HepG2 (cell line): Measurements from ENCODE around the gene FBXW12. TPM values are rescaled to one million over a fixed set of nuclear protein-coding genes. Genes with fewer than 3 reads are reported as not detected.

ENCODE experiments used
- ATAC-seq: fragments of 200-7000 bp; cut with Tn5 transposase; 3 replicates; pipeline ENCODE4 v1.9.1; 2020; ENCODE audit warnings: mild to moderate bottlenecking, moderate library complexity
- BruUV-seq: library from RNA; stranded (reverse); fragments of 400-500 nt; replicated peaks from 2 replicates; lab custom pipeline; 2021; lab: Mats Ljungman, UMichigan
- CTCF ChIA-PET: fragments of 300-600 bp; formaldehyde crosslinking; extraction: SDS; loops from one replicate; lab custom pipeline; 2021; ENCODE audit warnings: low total read pairs, inconsistent platforms, low intra/inter-chr PET ratio; lab: Yijun Ruan, JAX
- POLR2A ChIA-PET: fragments of 350-600 bp; sonication (Branson Sonifier 250); formaldehyde crosslinking; loops from one replicate; lab custom pipeline; 2020; ENCODE audit warnings: antibody characterized with exemption, inconsistent platforms; lab: Yijun Ruan, JAX
- DNase-seq: peaks from one replicate; pipeline ENCODE4 v3.0.0-alpha.2; 2015; ENCODE audit warnings: low spot score
- FAIRE-seq: peaks from 3 replicates; lab custom pipeline; 2011; peaks lifted over from hg19 to GRCh38; lab: Jason Lieb, UNC
- H2AFZ ChIP-seq: one replicate; pipeline ENCODE4 v1.6.1; 2011; ENCODE audit warnings: low read length, inconsistent platforms
- H3K27ac ChIP-seq: fragments of 300-600 bp; 3 replicates; pipeline ENCODE4 v1.8.0; 2011; ENCODE audit warnings: mixed run types, mild to moderate bottlenecking, mixed read lengths, low read length, inconsistent platforms; ENCODE audit not compliant: insufficient read depth; ENCODE audit errors: extremely low read length
- H3K27me3 ChIP-seq, 2 experiments: fragments of 200-600 bp in 1 of 2; 2 replicates in 1 of 2; 3 replicates in 1 of 2; pipeline versions ENCODE4 v1.6.0 to v1.8.0; 2011; ENCODE audit warnings: low read length in 2 of 2, mild to moderate bottlenecking in 2 of 2, moderate library complexity in 2 of 2, inconsistent platforms in 1 of 2; ENCODE audit not compliant: insufficient read depth in 2 of 2, control insufficient read depth in 1 of 2
- H3K36me3 ChIP-seq, 2 experiments: fragments of 200-600 bp in 1 of 2; replicated peaks in 1 of 2; 2 replicates in 1 of 2; 3 replicates in 1 of 2; pipeline versions ENCODE4 v1.5.1 to v1.8.0; 2011; ENCODE audit warnings: low read length in 2 of 2, inconsistent platforms in 1 of 2; ENCODE audit not compliant: insufficient read depth in 2 of 2, control insufficient read depth in 1 of 2
- H3K4me1 ChIP-seq: 2 replicates; pipeline ENCODE4 v1.5.1; 2012; ENCODE audit warnings: low read length, inconsistent platforms; ENCODE audit not compliant: insufficient read depth
- H3K4me2 ChIP-seq: 2 replicates; pipeline ENCODE4 v1.6.0; 2011; ENCODE audit warnings: low read depth, low read length, inconsistent platforms
- H3K4me3 ChIP-seq, 3 experiments: fragments of 200-600 bp in 1 of 3; sonication (generic), shearing (Covaris generic) in 1 of 3; replicated peaks in 1 of 3; 2 replicates each; pipeline ENCODE4 v1.5.1; 2011 to 2016; ENCODE audit warnings: low read length in 3 of 3, inconsistent platforms in 2 of 3, low read depth in 2 of 3, mild to moderate bottlenecking in 2 of 3, control low read depth in 1 of 3, mixed read lengths in 1 of 3; ENCODE audit not compliant: insufficient read depth in 1 of 3
- H3K79me2 ChIP-seq: one replicate; pipeline ENCODE4 v1.6.1; 2011; ENCODE audit warnings: low read length, inconsistent platforms; ENCODE audit not compliant: insufficient read depth
- H3K9ac ChIP-seq: 2 replicates; pipeline ENCODE4 v1.6.0; 2011; ENCODE audit warnings: mild to moderate bottlenecking, low read depth, low read length, inconsistent platforms; ENCODE audit not compliant: insufficient read depth
- H3K9me3 ChIP-seq: 2 replicates; pipeline ENCODE4 v1.5.1; 2012; ENCODE audit warnings: mild to moderate bottlenecking, low read length
- H4K20me1 ChIP-seq: 2 replicates; pipeline ENCODE4 v1.6.0; 2011; ENCODE audit warnings: inconsistent platforms, mild to moderate bottlenecking, low read length, moderate library complexity; ENCODE audit not compliant: insufficient read depth
- CEBPB ChIP-seq: IDR thresholded peaks from 2 replicates; pipeline ENCODE4 v1.6.1; 2011; ENCODE audit warnings: low read depth, low read length, improper control_type of control experiment, borderline replicate concordance
- CEBPG ChIP-seq: IDR thresholded peaks from 2 replicates; pipeline ENCODE4 v1.6.1; 2016
- GZF1 ChIP-seq: sonication (generic); formaldehyde crosslinking; IDR thresholded peaks from 2 replicates; pipeline ENCODE4 v1.5.1; 2020; ENCODE audit warnings: mild to moderate bottlenecking, missing genetic modification reagents
- PAXIP1 ChIP-seq: sonication (generic); formaldehyde crosslinking; conservative IDR thresholded peaks from 2 replicates; pipeline ENCODE4 v1.4.0; 2020; ENCODE audit warnings: mild to moderate bottlenecking, missing genetic modification reagents, moderate library complexity
- PHF21A ChIP-seq: sonication (generic); formaldehyde crosslinking; IDR thresholded peaks from 2 replicates; pipeline ENCODE4 v1.5.0; 2020; ENCODE audit warnings: mild to moderate bottlenecking, missing genetic modification reagents
- PITX1 ChIP-seq: sonication (generic); formaldehyde crosslinking; IDR thresholded peaks from 2 replicates; pipeline ENCODE4 v1.5.1; 2020; ENCODE audit warnings: mild to moderate bottlenecking, missing genetic modification reagents
- SMC3 ChIP-seq: IDR thresholded peaks from 2 replicates; pipeline ENCODE4 v1.6.1; 2011; ENCODE audit warnings: low read length, improper control_type of control experiment
- SOX13 ChIP-seq, 3 experiments: fragments of 450-650 bp in 1 of 3; sonication (generic) in 1 of 3; formaldehyde crosslinking in 1 of 3; IDR thresholded peaks in 2 of 3; conservative IDR thresholded peaks in 1 of 3; 2 replicates each; pipeline versions ENCODE4 v1.5.0 to v1.6.1; 2016 to 2020; ENCODE audit warnings: antibody characterized with exemption in 1 of 3, mild to moderate bottlenecking in 1 of 3, missing compliant biosample characterization in 1 of 3, missing genetic modification reagents in 1 of 3, moderate library complexity in 1 of 3
- SOX6 ChIP-seq, 2 experiments: fragments of 450-650 bp in 1 of 2; sonication (generic) in 1 of 2; formaldehyde crosslinking in 1 of 2; IDR thresholded peaks; 2 replicates each; pipeline versions ENCODE4 v1.4.0 to v1.6.1; 2017 to 2020; ENCODE audit warnings: antibody characterized with exemption in 1 of 2, mild to moderate bottlenecking in 1 of 2, missing genetic modification reagents in 1 of 2
- ZBTB1 ChIP-seq: sonication (generic); formaldehyde crosslinking; IDR thresholded peaks from 2 replicates; pipeline ENCODE4 v1.4.0; 2020; ENCODE audit warnings: missing genetic modification reagents, borderline replicate concordance
- ZNF691 ChIP-seq: sonication (generic); formaldehyde crosslinking; IDR thresholded peaks from 2 replicates; pipeline ENCODE4 v1.4.0; 2020; ENCODE audit warnings: missing genetic modification reagents, low read depth, mild to moderate bottlenecking, borderline replicate concordance
- ZNF770 ChIP-seq: sonication (generic); formaldehyde crosslinking; IDR thresholded peaks from 2 replicates; pipeline ENCODE4 v1.5.0; 2020; ENCODE audit warnings: mild to moderate bottlenecking, missing genetic modification reagents
- ZNF772 ChIP-seq: sonication (generic); formaldehyde crosslinking; IDR thresholded peaks from 2 replicates; pipeline ENCODE4 v1.5.0; 2020; ENCODE audit warnings: mild to moderate bottlenecking, missing genetic modification reagents
- WGBS: methylation state at CpG from one replicate; pipeline ENCODE4 v1.1.6; 2017; ENCODE audit warnings: low lambda C conversion rate; 5-methylcytosine and 5-hydroxymethylcytosine counted together
- in situ Hi-C: cut with HindIII; loops from 2 replicates; pipeline ENCODE4 v1.10.0; 2017; ENCODE audit warnings: low pct_unique_long_range_greater_than_20kb; ENCODE audit not compliant: extremely low pct_ligation_motif_present
- intact Hi-C: fragments of 100-400 bp; cut with micrococcal nuclease; formaldehyde crosslinking; loops from one replicate; pipeline ENCODE4 v1.10.0; 2022; ENCODE audit not compliant: unreplicated experiment
- polyA plus RNA-seq, 8 experiments: library from polyadenylated mRNA; depleted of rRNA in 3 of 8; stranded (reverse) in 7 of 8; unstranded in 1 of 8; fragments of >200 nt; fragmentation: Illumina TruSeq in 4 of 8; extraction: Trizol in 4 of 8; gene quantifications; 2 replicates each; pipeline versions ENCODE4 v1.2.1 to v1.2.3, GENCODE V29; 2011 to 2016; ENCODE audit warnings: low read depth in 4 of 8, missing spikeins in 1 of 8, mixed read lengths in 1 of 8; ENCODE audit not compliant: insufficient read depth in 1 of 8
- total RNA-seq, 5 experiments: library from RNA; depleted of rRNA; stranded (reverse); fragments of >200 nt; fragmentation: Illumina TruSeq; extraction: Trizol; gene quantifications; 2 replicates each; pipeline ENCODE4 v1.2.3, GENCODE V29; 2016; ENCODE audit warnings: low read depth in 1 of 5

FBXW12 gene
- total and polyA plus RNA-seq, 2 of the 13 experiments (the other 11 are each of a cell fraction or from before 2014, with no cell fraction given), result not detected

- no peak for TF ChIP-seq ZNF772 (CRISPR knock-in tag)
- TF ChIP-seq, all 625 proteins: peak for 12
These were observed 68.6 kb downstream of the FBXW12 start (continued) for GRCh38 chr3:48440590-48440958.

- Histone ChIP-seq H3K79me2 (peaks cover 28% of the 10 kb centered on the region), H4K20me1 (peaks cover 7% of the 10 kb centered on the region), H3K27me3 (no peaks in the 10 kb centered on the region; a peak in 1 of 5 replicates), H3K36me3 (peaks cover 2 to 9% of the 10 kb centered on the region in 2 experiments; a peak in 2 of 5 replicates), H3K4me2 (peak overlapping the region; percentile 79), H3K4me3 (peak overlapping the region; percentile 90 to 95 (median 93); a peak in 4 of 6 replicates), H2AFZ (no peak overlapping the region), H3K27ac (peak overlapping the region; percentile 73), H3K9ac (peak overlapping the region; percentile 58; the same call in 1 of the 2 replicates), H3K9me3 (no peaks in the 10 kb centered on the region), H3K4me1 (peaks cover 44% of the 10 kb centered on the region)
- FAIRE-seq, result no peak
- ATAC-seq, result no peak
- intact Hi-C loops, result no loop called here
- BruUV-seq, result no TSS peak
- peak; percentile 53 for DNase-seq
- ChIA-PET POLR2A (interaction anchor here (0.7 to 5.8 kb wide), 4 partner anchors 9 to 112 kb away, joined by 3 to 120 read pairs (median 8); partner anchors contain the start of gene PLXNB1), CTCF (no interaction called here)
- in situ Hi-C loops, result no loop called here
- 22% methylated on average over 6 of the region's 6 CpGs for WGBS
- TF ChIP-seq CEBPB (peak; percentile 62; the same call in 1 of the 2 replicates), PAXIP1 (CRISPR knock-in tag) (peak; percentile 43), SMC3 (0 out of 2 replicates have a peak, but pooled peaks have one; percentile 11), PHF21A (CRISPR knock-in tag) (peak; percentile 20; the same call in 1 of the 2 replicates), ZNF772 (CRISPR knock-in tag) (no peak), ZBTB1 (no peak), ZNF691 (CRISPR knock-in tag) (0 out of 2 replicates have a peak, but pooled peaks have one; percentile 21), GZF1 (CRISPR knock-in tag) (no peak), CEBPG (0 out of 2 replicates have a peak, but pooled peaks have one; percentile 45), PITX1 (CRISPR knock-in tag) (peak; percentile 78), SOX13 (IDR thresholded peaks at IDR 0.05) (no peak), SOX13 (CRISPR knock-in tag; conservative IDR thresholded peaks at IDR 0.05 in 1 of 2, IDR thresholded peaks at IDR 0.05 in 1 of 2) (0 out of 4 replicates have a peak, but pooled peaks of 1 of the 2 experiments have one; percentile 6), SOX6 (IDR thresholded peaks at IDR 0.05) (no peak), SOX6 (CRISPR knock-in tag; IDR thresholded peaks at IDR 0.05) (peak; percentile 27; the same call in 1 of the 2 replicates), ZNF770 (peak; percentile 78)
These were observed 69.9 kb downstream of the FBXW12 start for GRCh38 chr3:48441940-48442339.
